PFSK-1 (cell line): ENCODE results near the gene CBX7.

ENCODE experiments used
- FOXP2 ChIP-seq: optimal IDR thresholded peaks from 2 replicates; pipeline ENCODE3; 2011; ENCODE audit warnings: borderline replicate concordance, control low read depth, inconsistent platforms; ENCODE audit not compliant: insufficient read depth; ENCODE audit errors: extremely low read length, extremely low read depth
- POLR2AphosphoS5 ChIP-seq: IDR thresholded peaks from 2 replicates; pipeline ENCODE4 v1.6.1; 2012; ENCODE audit warnings: low read depth, mild to moderate bottlenecking, control low read depth, low read length, moderate library complexity
- SIN3A ChIP-seq: IDR thresholded peaks from 2 replicates; pipeline ENCODE4 v1.6.1; 2012; ENCODE audit warnings: mild to moderate bottlenecking, low read length, moderate library complexity, borderline replicate concordance; ENCODE audit not compliant: insufficient read depth

DNA sequence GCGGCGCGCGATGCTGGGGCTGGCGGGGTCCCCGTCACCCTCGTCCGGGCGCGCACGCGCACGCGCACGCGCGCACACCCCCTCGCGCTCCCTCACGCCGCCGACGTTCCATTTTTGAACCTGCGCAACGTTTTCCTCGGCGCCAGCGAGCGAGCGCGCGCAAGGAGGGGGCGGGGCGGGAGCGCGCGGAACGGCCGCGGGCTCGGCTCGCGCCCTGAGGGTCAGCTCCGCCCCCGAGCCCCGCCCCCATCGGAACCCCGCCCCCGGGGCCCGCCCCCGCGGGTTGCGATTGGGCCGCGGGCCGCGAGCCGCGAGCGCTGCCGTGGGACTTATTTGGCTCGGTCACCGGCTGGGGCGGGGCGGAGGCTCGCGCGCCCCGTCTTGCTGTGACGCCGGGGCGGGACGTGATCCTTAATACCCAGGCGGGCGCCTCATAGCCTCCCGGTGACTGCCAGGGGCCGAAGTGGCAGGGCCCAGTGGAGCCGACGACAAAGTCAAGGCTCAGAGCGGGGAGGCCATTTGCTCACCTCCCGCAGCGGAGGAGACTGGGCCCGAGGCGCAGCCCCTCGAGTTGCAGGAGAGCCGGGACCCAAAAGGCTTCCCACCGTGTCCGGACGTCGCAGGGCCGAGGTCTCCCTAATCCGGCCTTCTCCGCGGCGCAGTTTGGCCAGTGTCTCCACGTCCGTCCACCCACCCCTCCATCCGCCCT is at the start of gene CBX7:
- TF ChIP-seq POLR2AphosphoS5 (no peak; the same call in 1 of the 2 replicates), SIN3A (no peak), FOXP2 (no peak)
